ENCODE measurements around the gene SCAP.

SCAP gene

DNA sequence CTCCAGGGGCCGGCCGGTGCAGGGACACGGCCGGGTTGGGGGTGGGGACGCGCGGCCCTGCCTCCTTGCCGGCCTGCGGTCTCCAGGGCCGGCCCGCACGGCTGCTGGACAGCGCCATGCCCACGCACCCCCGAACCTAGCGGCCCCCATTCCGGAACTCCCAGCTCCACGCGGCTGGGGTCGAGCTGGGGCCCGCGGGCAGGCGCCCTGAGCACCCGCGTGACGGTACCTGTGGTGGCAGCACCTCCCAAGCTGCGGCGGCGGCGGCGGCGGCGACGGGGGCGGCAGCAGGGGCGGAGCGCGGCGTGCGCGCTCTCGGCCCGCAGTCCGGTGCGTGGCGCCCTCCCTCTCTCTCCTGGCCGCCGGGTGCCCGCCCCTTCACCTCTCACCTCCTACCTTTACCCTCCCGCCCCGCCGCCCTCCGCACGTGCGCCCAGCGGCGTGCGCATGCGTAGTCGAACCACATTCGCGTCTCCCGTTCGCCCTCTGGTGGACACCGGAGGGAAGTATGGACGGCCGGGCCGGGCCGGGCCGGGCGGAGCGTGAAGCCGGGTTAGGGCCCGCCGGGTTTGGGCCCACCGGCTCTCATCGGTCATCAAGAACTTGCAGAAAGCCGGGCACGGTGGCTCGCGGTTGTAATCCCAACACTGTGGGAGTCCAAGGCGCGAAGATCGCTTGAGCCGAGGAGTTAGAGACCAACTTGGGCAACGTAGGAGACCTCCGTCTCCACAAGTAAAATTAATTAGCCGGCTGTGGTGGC lies at the start of gene SCAP:
SCAP (minus strand) TSS at position 372 of the 760 bp plus-strand sequence. CDS start 32,948 bp downstream, outside the sequence.
- no peaks in the 10 kb centered on the region; the same call in 1 of the 2 replicates for H3K36me3 ChIP-seq (ENCODE audit: low read depth)
- peak within 1 kb of the TSS; percentile 44 for H3K27ac ChIP-seq (ENCODE audit: poor library complexity, severe bottlenecking)
- no peaks in the 10 kb centered on the region for H3K9me3 ChIP-seq (ENCODE audit: severe bottlenecking)
- peaks cover 3% of the 10 kb centered on the region for H3K4me1 ChIP-seq (ENCODE audit: insufficient read depth, poor library complexity, severe bottlenecking)
- H3K27me3 ChIP-seq (ENCODE audit: insufficient read depth, poor library complexity, severe bottlenecking), result no peaks in the 10 kb centered on the region
- peak; percentile 83 for ATAC-seq (ENCODE audit: low read depth)
- DNase-seq (ENCODE audit: low spot score), result peak; percentile 93
- TF ChIP-seq, protein P1, sequence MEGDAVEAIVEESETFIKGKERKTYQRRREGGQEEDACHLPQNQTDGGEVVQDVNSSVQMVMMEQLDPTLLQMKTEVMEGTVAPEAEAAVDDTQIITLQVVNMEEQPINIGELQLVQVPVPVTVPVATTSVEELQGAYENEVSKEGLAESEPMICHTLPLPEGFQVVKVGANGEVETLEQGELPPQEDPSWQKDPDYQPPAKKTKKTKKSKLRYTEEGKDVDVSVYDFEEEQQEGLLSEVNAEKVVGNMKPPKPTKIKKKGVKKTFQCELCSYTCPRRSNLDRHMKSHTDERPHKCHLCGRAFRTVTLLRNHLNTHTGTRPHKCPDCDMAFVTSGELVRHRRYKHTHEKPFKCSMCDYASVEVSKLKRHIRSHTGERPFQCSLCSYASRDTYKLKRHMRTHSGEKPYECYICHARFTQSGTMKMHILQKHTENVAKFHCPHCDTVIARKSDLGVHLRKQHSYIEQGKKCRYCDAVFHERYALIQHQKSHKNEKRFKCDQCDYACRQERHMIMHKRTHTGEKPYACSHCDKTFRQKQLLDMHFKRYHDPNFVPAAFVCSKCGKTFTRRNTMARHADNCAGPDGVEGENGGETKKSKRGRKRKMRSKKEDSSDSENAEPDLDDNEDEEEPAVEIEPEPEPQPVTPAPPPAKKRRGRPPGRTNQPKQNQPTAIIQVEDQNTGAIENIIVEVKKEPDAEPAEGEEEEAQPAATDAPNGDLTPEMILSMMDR (IDR thresholded peaks at IDR 0.05; ENCODE audit: poor library complexity, severe bottlenecking), result peak; percentile 97
- H3K4me3 ChIP-seq (ENCODE audit: severe bottlenecking), result peak within 1 kb of the TSS; percentile 74

DNA sequence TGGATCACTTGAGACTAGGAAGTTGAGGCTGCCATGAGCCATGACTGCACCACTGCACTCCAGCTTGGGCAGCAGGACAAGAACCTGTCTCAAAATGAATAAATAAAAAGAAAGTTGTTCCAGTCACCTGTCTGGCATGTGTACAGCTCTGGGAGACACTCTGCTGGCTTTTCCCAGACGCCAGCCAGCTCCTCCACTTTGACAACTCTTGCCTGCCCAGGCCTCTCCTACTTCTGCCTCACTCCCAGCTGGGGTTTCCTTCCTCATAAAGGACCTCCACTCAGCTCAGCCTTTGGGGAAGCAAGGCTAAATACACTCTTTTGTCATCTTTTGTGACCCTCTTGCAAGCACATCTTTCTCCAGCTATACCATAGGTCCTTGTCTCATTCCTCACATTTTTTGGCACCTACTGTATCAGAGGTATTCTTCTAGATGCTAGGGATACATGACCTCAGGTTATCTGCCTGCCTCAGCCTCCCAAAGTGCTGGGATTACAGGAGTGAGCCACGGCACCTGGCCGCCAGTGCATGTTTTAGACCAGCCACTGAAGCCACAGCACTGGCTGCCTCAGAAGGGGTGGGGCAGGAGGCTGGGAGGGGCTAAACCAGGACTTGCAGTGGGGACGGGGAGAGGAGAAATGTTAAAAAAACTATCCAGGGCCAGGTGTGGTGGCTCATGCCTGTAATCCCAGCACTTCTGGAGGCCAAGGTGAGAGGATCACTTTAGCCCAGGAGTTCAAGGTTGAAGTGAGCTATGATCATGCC lies 47.8 kb upstream of the SCAP start:
- no peaks in the 10 kb centered on the region for H3K4me1 ChIP-seq (ENCODE audit: insufficient read depth, poor library complexity, severe bottlenecking)
- ATAC-seq (ENCODE audit: low read depth), result no peak
- TF ChIP-seq, protein P1 (IDR thresholded peaks at IDR 0.05; ENCODE audit: poor library complexity, severe bottlenecking), result no peak

DNA sequence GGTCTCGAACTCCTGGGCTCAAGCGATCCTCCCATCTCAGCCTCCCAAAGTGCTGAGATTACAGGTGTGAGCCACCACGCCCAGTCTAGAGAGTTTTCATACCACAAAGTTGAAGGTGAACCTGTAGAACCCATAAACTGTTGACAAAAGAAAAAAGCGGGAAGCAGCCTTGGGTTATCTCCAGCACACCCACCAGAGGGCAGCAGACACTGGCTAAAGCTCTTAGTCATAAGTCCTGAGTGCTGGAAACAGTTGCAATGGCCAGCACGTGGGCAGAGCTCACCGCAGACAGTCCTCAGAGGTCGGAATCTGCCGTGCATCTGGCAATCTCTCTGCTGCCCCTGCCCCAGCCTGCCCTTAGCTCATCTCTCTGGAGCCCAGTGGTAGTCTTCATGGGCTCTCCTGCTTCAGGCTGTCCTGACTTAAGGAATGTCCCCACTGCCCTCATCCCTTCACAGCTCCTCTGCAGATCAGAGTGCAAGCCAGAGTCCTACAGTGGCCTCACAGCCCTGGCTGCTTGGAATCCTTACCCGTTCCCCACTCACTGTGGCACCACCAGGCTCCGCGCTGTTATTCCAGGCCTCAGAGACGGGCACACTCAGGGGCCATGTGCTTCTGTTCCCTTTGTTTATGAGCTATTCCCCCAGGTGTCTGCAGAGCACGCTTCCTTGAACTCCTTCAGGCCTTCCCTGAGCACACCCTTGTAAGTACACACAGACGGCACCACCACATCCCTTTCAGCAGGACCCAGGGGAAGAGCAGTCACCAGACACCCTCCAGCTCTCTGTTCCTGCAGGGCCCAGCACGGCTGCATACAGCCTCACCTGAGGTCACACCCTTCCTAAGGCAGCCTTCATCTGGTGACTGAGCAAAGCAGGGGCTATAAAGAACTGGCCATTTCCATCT lies 46.6 kb upstream of the SCAP start:
- TF ChIP-seq, protein P1 (IDR thresholded peaks at IDR 0.05; ENCODE audit: poor library complexity, severe bottlenecking), result peak; percentile 92
- H3K36me3 ChIP-seq (ENCODE audit: low read depth), result no peaks in the 10 kb centered on the region
- DNase-seq (ENCODE audit: low spot score) (peak; percentile 78), ATAC-seq (ENCODE audit: low read depth) (peak; percentile 93)
- no peaks in the 10 kb centered on the region for H3K27me3 ChIP-seq (ENCODE audit: insufficient read depth, poor library complexity, severe bottlenecking)
- no peak overlapping the region for H3K4me3 ChIP-seq (ENCODE audit: severe bottlenecking)
- H3K4me1 ChIP-seq (ENCODE audit: insufficient read depth, poor library complexity, severe bottlenecking), result no peaks in the 10 kb centered on the region
- no peak overlapping the region for H3K27ac ChIP-seq (ENCODE audit: poor library complexity, severe bottlenecking)
- no peaks in the 10 kb centered on the region for H3K9me3 ChIP-seq (ENCODE audit: severe bottlenecking)

More for the DNA sequence above, 47.8 kb upstream of the SCAP start:
- DNase-seq (ENCODE audit: low spot score), result no peak
- Histone ChIP-seq H3K36me3 (ENCODE audit: low read depth) (no peaks in the 10 kb centered on the region), H3K27ac (ENCODE audit: poor library complexity, severe bottlenecking) (no peak overlapping the region), H3K4me3 (ENCODE audit: severe bottlenecking) (no peak overlapping the region), H3K27me3 (ENCODE audit: insufficient read depth, poor library complexity, severe bottlenecking) (no peaks in the 10 kb centered on the region), H3K9me3 (ENCODE audit: severe bottlenecking) (no peaks in the 10 kb centered on the region)

DNA sequence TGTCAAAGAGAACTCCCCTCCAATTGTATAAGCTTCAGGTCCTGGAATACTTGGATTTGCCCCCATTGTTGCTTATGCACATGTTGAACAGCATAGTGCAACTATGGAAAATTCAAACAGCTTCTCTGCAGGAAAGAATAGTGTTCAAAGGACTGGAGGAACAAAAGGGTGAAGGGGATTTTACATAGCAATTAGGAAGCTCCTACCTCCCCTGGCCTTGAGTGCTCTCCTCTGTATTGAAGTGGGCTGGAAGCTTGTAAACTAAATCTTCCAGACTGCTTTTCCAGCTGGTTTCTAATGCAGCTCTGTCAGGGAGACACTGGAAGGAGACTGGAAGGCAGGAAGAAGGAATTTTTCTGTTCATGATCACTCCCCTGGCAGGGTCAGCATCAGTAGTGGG lies 45.0 kb upstream of the SCAP start:
- H3K27ac ChIP-seq (ENCODE audit: poor library complexity, severe bottlenecking), result no peak overlapping the region
- no peaks in the 10 kb centered on the region for H3K9me3 ChIP-seq (ENCODE audit: severe bottlenecking)
- H3K27me3 ChIP-seq (ENCODE audit: insufficient read depth, poor library complexity, severe bottlenecking), result no peaks in the 10 kb centered on the region
- H3K4me1 ChIP-seq (ENCODE audit: insufficient read depth, poor library complexity, severe bottlenecking), result no peaks in the 10 kb centered on the region
- no peaks in the 10 kb centered on the region for H3K36me3 ChIP-seq (ENCODE audit: low read depth)
- TF ChIP-seq, protein P1 (IDR thresholded peaks at IDR 0.05; ENCODE audit: poor library complexity, severe bottlenecking), result no peak
- H3K4me3 ChIP-seq (ENCODE audit: severe bottlenecking), result no peak overlapping the region
- DNase-seq (ENCODE audit: low spot score), result no peak
- ATAC-seq (ENCODE audit: low read depth), result no peak
